ENCODE data around the gene RGS21. TPM values are rescaled to one million over a fixed set of nuclear protein-coding genes. Genes with fewer than 3 reads are reported as not detected.

The RGS21 gene
- polyA plus RNA-seq, 1 donor from 2014 or later = not detected

GRCh38 chr1:192376374-192376773 lies 59.6 kb downstream of the RGS21 start:
- TF ChIP-seq EZH2 (IDR thresholded peaks at IDR 0.05; ENCODE audit: borderline replicate concordance, insufficient read depth, low read length, poor library complexity, severe bottlenecking) (no peak), EP300 (conservative IDR thresholded peaks at IDR 0.05; ENCODE audit: poor library complexity, severe bottlenecking) (no peak), RAD21 (conservative IDR thresholded peaks at IDR 0.05) (no peak), MXI1 (conservative IDR thresholded peaks at IDR 0.05; ENCODE audit: poor library complexity, severe bottlenecking) (no peak), POLR2AphosphoS5 (IDR thresholded peaks at IDR 0.05) (no peak), SMC3 (conservative IDR thresholded peaks at IDR 0.05; ENCODE audit: poor library complexity) (no peak), TAF1 (IDR thresholded peaks at IDR 0.05; ENCODE audit: low read depth) (no peak), REST (IDR thresholded peaks at IDR 0.05; ENCODE audit: borderline replicate concordance) (no peak)
- TF ChIP-seq, protein P1, sequence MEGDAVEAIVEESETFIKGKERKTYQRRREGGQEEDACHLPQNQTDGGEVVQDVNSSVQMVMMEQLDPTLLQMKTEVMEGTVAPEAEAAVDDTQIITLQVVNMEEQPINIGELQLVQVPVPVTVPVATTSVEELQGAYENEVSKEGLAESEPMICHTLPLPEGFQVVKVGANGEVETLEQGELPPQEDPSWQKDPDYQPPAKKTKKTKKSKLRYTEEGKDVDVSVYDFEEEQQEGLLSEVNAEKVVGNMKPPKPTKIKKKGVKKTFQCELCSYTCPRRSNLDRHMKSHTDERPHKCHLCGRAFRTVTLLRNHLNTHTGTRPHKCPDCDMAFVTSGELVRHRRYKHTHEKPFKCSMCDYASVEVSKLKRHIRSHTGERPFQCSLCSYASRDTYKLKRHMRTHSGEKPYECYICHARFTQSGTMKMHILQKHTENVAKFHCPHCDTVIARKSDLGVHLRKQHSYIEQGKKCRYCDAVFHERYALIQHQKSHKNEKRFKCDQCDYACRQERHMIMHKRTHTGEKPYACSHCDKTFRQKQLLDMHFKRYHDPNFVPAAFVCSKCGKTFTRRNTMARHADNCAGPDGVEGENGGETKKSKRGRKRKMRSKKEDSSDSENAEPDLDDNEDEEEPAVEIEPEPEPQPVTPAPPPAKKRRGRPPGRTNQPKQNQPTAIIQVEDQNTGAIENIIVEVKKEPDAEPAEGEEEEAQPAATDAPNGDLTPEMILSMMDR (IDR thresholded peaks at IDR 0.05; ENCODE audit: poor library complexity, severe bottlenecking) = no peak
- Histone ChIP-seq H3K27me3 (ENCODE audit: insufficient read depth, low read depth, low read length) (no peaks in the 10 kb centered on the region), H3K4me3 (ENCODE audit: low read length) (no peak overlapping the region), H3K9me2 (ENCODE audit: insufficient read depth, low read length) (no peaks in the 10 kb centered on the region), H3K4me2 (ENCODE audit: low read length) (no peak overlapping the region), H3K27ac (ENCODE audit: low read length) (no peak overlapping the region), H3F3A (ENCODE audit: insufficient read depth, low read length, poor library complexity, severe bottlenecking) (no peaks in the 10 kb centered on the region), H3K36me3 (ENCODE audit: insufficient read depth, low read length) (no peaks in the 10 kb centered on the region), H2AFZ (ENCODE audit: low read depth, low read length) (no peak overlapping the region), H3K9me3 (ENCODE audit: low read length) (no peaks in the 10 kb centered on the region), H3K9ac (ENCODE audit: low read length) (no peak overlapping the region), H4K20me1 (ENCODE audit: insufficient read depth) (no peaks in the 10 kb centered on the region), H3K79me2 (replicated peaks; ENCODE audit: insufficient read depth, low read length) (no peaks in the 10 kb centered on the region)

DNA sequence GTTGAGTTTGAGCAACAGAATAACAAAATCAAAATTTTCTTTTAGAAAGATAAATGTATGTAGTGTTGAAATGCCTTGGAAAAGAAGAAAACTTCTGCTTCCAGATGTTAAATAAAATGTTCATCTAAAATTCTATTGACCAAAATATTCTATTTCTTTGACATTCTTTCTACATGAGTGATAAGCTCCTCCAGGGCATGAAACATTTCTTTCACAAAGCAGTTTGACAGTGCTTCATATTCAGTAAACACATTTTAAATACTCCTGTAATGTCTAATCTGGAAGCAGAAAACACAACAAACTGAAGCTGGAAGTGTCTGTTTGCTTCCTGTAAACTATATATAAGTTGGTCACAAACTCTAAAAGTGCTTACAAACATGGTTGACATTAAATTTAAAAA lies 61.5 kb downstream of the RGS21 start:
- Histone ChIP-seq H3K36me3 (ENCODE audit: insufficient read depth, low read length) (no peaks in the 10 kb centered on the region), H3K9ac (ENCODE audit: low read length) (no peak overlapping the region), H3K9me3 (ENCODE audit: low read length) (no peaks in the 10 kb centered on the region), H3F3A (ENCODE audit: insufficient read depth, low read length, poor library complexity, severe bottlenecking) (no peaks in the 10 kb centered on the region), H3K27ac (ENCODE audit: low read length) (no peak overlapping the region), H3K4me2 (ENCODE audit: low read length) (no peak overlapping the region), H4K20me1 (ENCODE audit: insufficient read depth) (no peaks in the 10 kb centered on the region), H2AFZ (ENCODE audit: low read depth, low read length) (no peak overlapping the region), H3K9me2 (ENCODE audit: insufficient read depth, low read length) (no peaks in the 10 kb centered on the region), H3K27me3 (ENCODE audit: insufficient read depth, low read depth, low read length) (no peaks in the 10 kb centered on the region), H3K79me2 (replicated peaks; ENCODE audit: insufficient read depth, low read length) (no peaks in the 10 kb centered on the region), H3K4me3 (ENCODE audit: low read length) (no peak overlapping the region)
- TF ChIP-seq REST (IDR thresholded peaks at IDR 0.05; ENCODE audit: borderline replicate concordance) (no peak), MXI1 (conservative IDR thresholded peaks at IDR 0.05; ENCODE audit: poor library complexity, severe bottlenecking) (no peak), RAD21 (conservative IDR thresholded peaks at IDR 0.05) (no peak), EZH2 (IDR thresholded peaks at IDR 0.05; ENCODE audit: borderline replicate concordance, insufficient read depth, low read length, poor library complexity, severe bottlenecking) (no peak), SMC3 (conservative IDR thresholded peaks at IDR 0.05; ENCODE audit: poor library complexity) (no peak), EP300 (conservative IDR thresholded peaks at IDR 0.05; ENCODE audit: poor library complexity, severe bottlenecking) (no peak), TAF1 (IDR thresholded peaks at IDR 0.05; ENCODE audit: low read depth) (no peak), POLR2AphosphoS5 (IDR thresholded peaks at IDR 0.05) (no peak)
- TF ChIP-seq, protein P1 (IDR thresholded peaks at IDR 0.05; ENCODE audit: poor library complexity, severe bottlenecking) = no peak

Data from neural cell (in vitro differentiated cells).